Heart right ventricle (tissue), 16 donors: ENCODE results near the gene ZNF652. TPM values are rescaled to one million over a fixed set of nuclear protein-coding genes. Genes with fewer than 3 reads are reported as not detected.

Source experiments
- ATAC-seq, 8 donors: fragments of 200-7000 bp; cut with Tn5 transposase; one replicate each; pipeline ENCODE4 v1.9.1; 2020; ENCODE audit warnings: mild to moderate bottlenecking in 8 of 8, moderate library complexity in 8 of 8, moderate number of reproducible peaks in 1 of 8
- DNase-seq, 2 donors: peaks; one replicate each; pipeline ENCODE4 v3.0.0-alpha.2; 2020
- H3K27ac ChIP-seq, 10 donors: fragments of 200-600 bp; sonication (generic) in 2 of 10; one replicate each; pipeline versions ENCODE4 v1.5.0 to v1.8.0; 2020 to 2022; ENCODE audit warnings: mild to moderate bottlenecking in 3 of 10
- H3K27me3 ChIP-seq, 7 donors: fragments of 200-600 bp; one replicate each; pipeline ENCODE4 v1.8.0; 2021 to 2022; ENCODE audit warnings: mild to moderate bottlenecking in 2 of 7
- H3K36me3 ChIP-seq, 9 donors: fragments of 200-600 bp; sonication (generic) in 1 of 9; one replicate each; pipeline versions ENCODE4 v1.5.0 to v1.8.0; 2020 to 2022; ENCODE audit warnings: mild to moderate bottlenecking in 2 of 9
- H3K4me1 ChIP-seq, 9 donors: fragments of 200-600 bp; sonication (generic) in 1 of 9; one replicate each; pipeline versions ENCODE4 v1.5.0 to v1.8.0; 2020 to 2022; ENCODE audit warnings: mild to moderate bottlenecking in 4 of 9
- H3K4me3 ChIP-seq, 10 donors: fragments of 200-600 bp; sonication (generic) in 2 of 10; one replicate each; pipeline versions ENCODE4 v1.5.0 to v1.8.0; 2020 to 2022; ENCODE audit warnings: mild to moderate bottlenecking in 7 of 10, moderate library complexity in 2 of 10
- H3K9me3 ChIP-seq, 11 donors: fragments of 200-600 bp in 10 of 11; sonication (generic) in 2 of 11; one replicate each; pipeline versions ENCODE4 v1.5.0 to v1.8.0; 2013 to 2022; ENCODE audit warnings: mild to moderate bottlenecking in 2 of 11, control low read depth in 1 of 11, moderate library complexity in 1 of 11
- WGBS, 2 donors: extraction: QIAGEN DNeasy Blood & Tissue Kit; methylation state at CpG; one replicate each; pipeline ENCODE4 v1.1.7; 2013; ENCODE audit warnings: inconsistent platforms in 1 of 2; 5-methylcytosine and 5-hydroxymethylcytosine counted together
- intact Hi-C, 10 donors: fragments of 100-400 bp; cut with DNase I; formaldehyde crosslinking; loops; one replicate each; pipeline versions ENCODE4 v1.11.1 to v1.14.2; 2022
- polyA plus RNA-seq, 2 donors: library from polyadenylated mRNA; stranded (reverse); fragments of 200-250 nt; gene quantifications; one replicate each; pipeline ENCODE4 v1.2.3, GENCODE V29; 2013
- total RNA-seq, 10 donors: library from RNA; stranded (reverse); fragmentation: NEBNext Ultra II Directional in 3 of 10; extraction: Animal tissue kit (Norgen Biotek cat#: 25700) in 3 of 10; gene quantifications; one replicate each; pipeline versions ENCODE4 v1.2.1 to v1.2.4, GENCODE V29; 2021 to 2023
- TF ChIP-seq, protein P1 (sequence below), 9 donors: fragments of 200-600 bp; sonication (generic) in 2 of 9; IDR thresholded peaks; one replicate each; pipeline versions ENCODE4 v1.5.0 to v1.8.0; 2021 to 2022; ENCODE audit warnings: antibody characterized with exemption in 9 of 9, mild to moderate bottlenecking in 5 of 9, moderate library complexity in 1 of 9
- donor health status: Arrhythmogenic right ventricular cardiomyopathy.
- donor health status: ischemic (EF 13 %, LVEDD 7.1; RV severe dilation, severe dysfunction).
- donor health status: healthy with polysubstance abuse.
- donor health status: DM: no; HTN: yes; CAD: no.
- donor health status: DM: no; HTN: no; CAD: no.
- donor health status: ischemic (EF 25% LVEDD 6.9; RV normal size, moderate dysfunction).
- donor health status: ischemic (EF 25% LVEDD 5.7; RV mildly dilated, moderate dysfunction).
- donor health status: healthy.
- donor health status: DM: yes; HTN: yes; CAD: no.
- donor health status: Ischemic cardiomyopathy.
- donor health status: ischemic (EF 35%, LVEDD 5.7; RV mildly dilated, moderate dysfunction).
- donor health status: nonischemic (EF 11% LVEDD 7.7; RV severe dilation, severe dysfunction).
- donor health status: DM: yes; HTN: yes; CAD: no.
- donor health status: PGD.
- donor health status: ischemic (EF 29% LVEDD 5.4; RV normal size, mild dysfunction).
- donor health status: nonischemic (EF 23%, LVEDD 6.1; RV moderate dilation, normal function).

Gene ZNF652
- total and polyA plus RNA-seq, 12 donors, result 5.2 to 35.6 (median 19.6) TPM

DNA sequence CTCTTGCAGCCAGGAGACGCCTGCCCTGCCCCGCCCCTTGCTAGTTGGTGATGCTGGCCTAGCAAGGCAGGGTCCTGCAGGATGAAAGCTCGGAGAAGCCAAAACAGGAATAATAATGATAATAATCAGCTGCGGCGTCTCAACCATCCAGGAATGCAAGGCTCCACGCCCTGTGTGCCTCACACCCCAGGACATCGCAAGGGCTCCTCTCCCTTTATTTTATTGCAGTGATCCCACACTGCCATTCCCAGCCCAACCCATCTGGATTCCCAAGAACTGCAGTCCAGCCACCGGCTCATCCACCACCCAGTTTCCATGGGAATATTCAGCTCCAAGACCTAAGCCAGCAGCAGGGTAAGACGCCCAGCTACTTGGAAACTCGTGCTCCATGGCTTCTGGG is 21.0 kb upstream of the ZNF652 start:
- intact Hi-C loops, result no loop called here
- ATAC-seq, result no peak
- DNase-seq, result no peak
- Histone ChIP-seq H3K4me3 (no peak overlapping the region), H3K4me1 (peaks cover 0 to 10% (median 0%) of the 10 kb centered on the region in 9 donors), H3K36me3 (no peaks in the 10 kb centered on the region), H3K27ac (no peak overlapping the region), H3K9me3 (no peaks in the 10 kb centered on the region), H3K27me3 (no peaks in the 10 kb centered on the region)
- WGBS, 2 donors, result 81 to 82% methylated on average over 10 of the region's 10 CpGs
- TF ChIP-seq, protein P1, sequence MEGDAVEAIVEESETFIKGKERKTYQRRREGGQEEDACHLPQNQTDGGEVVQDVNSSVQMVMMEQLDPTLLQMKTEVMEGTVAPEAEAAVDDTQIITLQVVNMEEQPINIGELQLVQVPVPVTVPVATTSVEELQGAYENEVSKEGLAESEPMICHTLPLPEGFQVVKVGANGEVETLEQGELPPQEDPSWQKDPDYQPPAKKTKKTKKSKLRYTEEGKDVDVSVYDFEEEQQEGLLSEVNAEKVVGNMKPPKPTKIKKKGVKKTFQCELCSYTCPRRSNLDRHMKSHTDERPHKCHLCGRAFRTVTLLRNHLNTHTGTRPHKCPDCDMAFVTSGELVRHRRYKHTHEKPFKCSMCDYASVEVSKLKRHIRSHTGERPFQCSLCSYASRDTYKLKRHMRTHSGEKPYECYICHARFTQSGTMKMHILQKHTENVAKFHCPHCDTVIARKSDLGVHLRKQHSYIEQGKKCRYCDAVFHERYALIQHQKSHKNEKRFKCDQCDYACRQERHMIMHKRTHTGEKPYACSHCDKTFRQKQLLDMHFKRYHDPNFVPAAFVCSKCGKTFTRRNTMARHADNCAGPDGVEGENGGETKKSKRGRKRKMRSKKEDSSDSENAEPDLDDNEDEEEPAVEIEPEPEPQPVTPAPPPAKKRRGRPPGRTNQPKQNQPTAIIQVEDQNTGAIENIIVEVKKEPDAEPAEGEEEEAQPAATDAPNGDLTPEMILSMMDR (IDR thresholded peaks at IDR 0.05), result no peak

DNA sequence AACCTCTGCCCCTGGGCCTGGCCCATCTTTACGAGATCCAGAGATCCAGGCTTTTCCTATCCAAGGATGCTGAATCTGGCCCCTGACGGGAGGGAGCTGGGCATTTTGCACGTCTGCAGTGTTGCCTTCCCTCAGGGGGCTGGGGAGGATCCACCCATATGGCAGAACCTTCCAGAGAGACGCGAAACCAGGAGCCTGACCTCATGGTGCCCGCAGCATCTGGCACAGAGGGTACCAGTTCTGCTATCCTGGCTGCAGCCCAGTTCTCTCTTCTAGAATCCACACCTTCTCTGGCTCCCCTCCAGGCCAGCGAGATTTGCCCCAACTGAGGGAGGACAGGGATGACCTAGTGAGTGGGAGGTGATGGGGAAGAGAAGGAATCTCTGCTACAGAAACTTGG is 20.5 kb upstream of the ZNF652 start:
- ATAC-seq (peak in 2 of 8 donors; percentile 38 to 49), DNase-seq (peak in 1 of 2 donors; percentile 21)
- intact Hi-C loops, result no loop called here
- Histone ChIP-seq H3K9me3 (no peaks in the 10 kb centered on the region), H3K4me3 (no peak overlapping the region), H3K27ac (no peak overlapping the region), H3K36me3 (no peaks in the 10 kb centered on the region), H3K27me3 (no peaks in the 10 kb centered on the region), H3K4me1 (peaks cover 0 to 5% (median 0%) of the 10 kb centered on the region in 9 donors)
- TF ChIP-seq, protein P1 (IDR thresholded peaks at IDR 0.05), result no peak
- 61 to 66% methylated on average over 7 of the region's 7 CpGs for WGBS, 2 donors

DNA sequence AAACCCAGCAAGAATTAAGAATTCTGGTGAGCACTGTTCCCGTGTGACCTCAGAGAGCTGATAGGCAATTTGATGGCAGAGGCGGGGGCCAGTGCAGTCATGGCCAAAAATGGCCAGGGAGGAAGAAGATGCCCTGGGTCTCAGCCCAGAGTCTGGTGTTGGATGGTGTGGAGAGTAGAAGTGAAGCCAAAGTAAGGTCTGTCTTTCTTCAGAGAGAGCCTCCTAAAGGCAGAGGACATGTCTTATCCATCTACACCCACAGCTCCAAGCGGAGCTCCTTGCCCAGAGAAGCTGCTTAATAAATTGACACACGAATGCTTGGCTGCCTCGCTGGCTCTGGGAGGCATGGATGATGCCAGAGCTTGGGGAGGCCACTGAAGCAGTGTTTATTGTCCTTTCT is 19.7 kb upstream of the ZNF652 start:
- Histone ChIP-seq H3K4me3 (no peak overlapping the region), H3K4me1 (no peaks in the 10 kb centered on the region), H3K36me3 (no peaks in the 10 kb centered on the region), H3K9me3 (no peaks in the 10 kb centered on the region), H3K27ac (no peak overlapping the region), H3K27me3 (no peaks in the 10 kb centered on the region)
- no peak for DNase-seq
- TF ChIP-seq, protein P1 (IDR thresholded peaks at IDR 0.05), result no peak
- ATAC-seq, result no peak
- 76 to 79% methylated on average over 5 of the region's 5 CpGs for WGBS, 2 donors
- intact Hi-C loops, result no loop called here

DNA sequence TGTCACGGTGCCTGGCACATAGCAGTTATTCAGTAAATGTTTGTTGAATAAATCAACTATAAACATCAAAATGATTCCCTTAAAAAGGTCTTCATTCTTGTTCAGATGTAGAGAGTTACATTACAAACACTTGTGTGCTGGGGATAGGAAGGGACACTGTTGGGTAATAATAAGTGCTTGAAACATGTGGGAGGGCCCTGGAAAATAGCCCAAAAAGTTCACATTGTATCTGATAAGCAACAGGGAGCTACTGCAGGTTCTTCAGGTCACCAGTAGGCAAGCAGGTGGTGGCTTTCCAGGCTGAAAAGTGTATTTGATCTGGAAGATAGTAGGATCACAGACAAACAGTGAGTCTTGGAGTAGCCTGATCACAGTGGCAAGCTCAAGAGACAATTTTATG is 19.0 kb upstream of the ZNF652 start:
- no peak overlapping the region for H3K4me3 ChIP-seq
- DNase-seq (no peak), ATAC-seq (no peak)
- intact Hi-C loops, result no loop called here
- H3K27ac ChIP-seq, result no peak overlapping the region
- no peaks in the 10 kb centered on the region for H3K36me3 ChIP-seq
- H3K4me1 ChIP-seq, result no peaks in the 10 kb centered on the region
- no peaks in the 10 kb centered on the region for H3K27me3 ChIP-seq
- TF ChIP-seq, protein P1 (IDR thresholded peaks at IDR 0.05), result no peak
- no peaks in the 10 kb centered on the region for H3K9me3 ChIP-seq
- WGBS, 2 donors, result 88 to 93% methylated on average over 1 of the region's 1 CpG
